ENCODE measurements around the gene ATXN1.
"Not testable (repeated sequence)": the region's sequence is repeated elsewhere in the genome, so short reads cannot be mapped to it uniquely, and the experiment has no call there.

Gene ATXN1

GRCh38 chr6:16760516-16761470 is at the start of gene ATXN1:
ATXN1 (minus strand) TSS chr6:16761460.
- no peak for DNase-seq

GRCh38 chr6:16810411-16810810 is 49.2 kb upstream of the ATXN1 start:
- no peak for DNase-seq

- no peak for DNase-seq
Measured at GRCh38 chr6:16809753-16810358, 48.6 kb upstream of the ATXN1 start.

DNA sequence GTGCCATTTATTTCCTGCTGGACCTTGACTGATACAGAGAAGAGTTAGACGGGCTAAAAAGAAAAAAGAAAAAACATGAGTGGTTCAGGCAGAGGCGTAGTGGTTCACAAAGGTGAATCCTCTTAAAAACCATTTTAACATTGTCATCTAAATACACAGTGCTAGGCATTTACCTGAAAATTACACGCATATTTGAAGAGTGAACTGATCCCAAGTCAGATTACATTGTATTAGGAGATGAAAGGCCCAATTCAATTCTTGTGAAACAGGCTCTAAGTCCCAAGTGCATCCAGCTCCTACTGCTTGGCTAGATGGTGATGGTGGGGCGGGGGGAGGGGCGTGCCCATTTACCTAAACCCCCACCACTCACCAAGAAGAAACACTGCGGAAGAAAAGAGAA is 46.7 kb upstream of the ATXN1 start:
- DNase-seq, result no peak

DNA sequence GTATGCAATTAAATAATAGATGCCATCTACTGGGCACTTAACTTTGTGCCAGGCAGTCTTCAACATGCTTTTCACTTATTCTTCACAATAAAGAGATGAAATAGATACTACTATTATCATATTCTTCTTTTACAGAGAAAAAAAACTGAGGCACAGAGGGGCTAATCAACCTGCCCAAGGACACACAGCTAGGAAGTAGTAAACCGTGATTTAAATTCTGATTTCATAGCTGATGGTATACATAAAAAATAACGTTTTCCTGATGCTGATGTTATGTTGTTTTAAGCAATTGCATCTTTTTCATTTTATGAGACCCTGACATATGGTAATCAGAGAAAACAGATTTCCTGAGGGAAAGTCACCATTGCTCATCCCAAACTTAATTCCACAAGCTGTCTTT is 45.1 kb upstream of the ATXN1 start:
- no peak for DNase-seq

DNA sequence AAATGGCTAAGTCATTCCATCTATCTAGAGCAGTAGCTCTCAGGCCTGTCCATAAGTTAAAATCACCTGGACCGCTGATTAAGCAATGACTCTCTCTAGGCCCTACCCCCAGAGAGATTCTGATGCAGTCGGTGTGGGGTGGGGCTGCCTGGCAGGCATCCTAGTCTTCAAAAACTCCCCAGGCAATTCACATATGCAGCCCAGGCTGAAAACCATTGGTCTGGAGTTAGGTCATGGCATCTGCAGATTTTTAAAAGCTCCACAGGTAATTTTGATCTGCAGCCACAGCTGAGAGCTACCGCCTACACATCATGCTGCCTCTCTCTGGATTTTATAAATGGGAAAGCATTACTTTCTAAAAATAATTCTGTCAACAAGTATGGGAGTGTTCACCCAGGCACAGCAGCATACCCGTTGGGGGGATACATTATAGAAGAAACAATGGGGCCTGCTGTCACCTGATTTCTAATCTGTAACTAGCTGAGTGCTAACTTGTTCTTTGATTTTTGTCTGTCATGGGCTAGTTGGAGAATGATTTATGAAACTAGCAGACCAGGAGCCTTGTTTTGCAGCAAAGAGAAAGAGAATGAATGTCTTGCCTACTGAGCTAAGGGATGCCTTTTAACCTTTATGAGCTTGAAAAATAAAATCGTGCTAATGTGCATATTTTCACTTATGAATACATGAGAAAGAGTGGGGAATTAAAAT is 44.1 kb upstream of the ATXN1 start:
- no peak for DNase-seq

GRCh38 chr6:16804546-16805242 is 43.4 kb upstream of the ATXN1 start:
- DNase-seq, result no peak

GRCh38 chr6:16803294-16804200 is 42.3 kb upstream of the ATXN1 start:
- no peak for DNase-seq

DNA sequence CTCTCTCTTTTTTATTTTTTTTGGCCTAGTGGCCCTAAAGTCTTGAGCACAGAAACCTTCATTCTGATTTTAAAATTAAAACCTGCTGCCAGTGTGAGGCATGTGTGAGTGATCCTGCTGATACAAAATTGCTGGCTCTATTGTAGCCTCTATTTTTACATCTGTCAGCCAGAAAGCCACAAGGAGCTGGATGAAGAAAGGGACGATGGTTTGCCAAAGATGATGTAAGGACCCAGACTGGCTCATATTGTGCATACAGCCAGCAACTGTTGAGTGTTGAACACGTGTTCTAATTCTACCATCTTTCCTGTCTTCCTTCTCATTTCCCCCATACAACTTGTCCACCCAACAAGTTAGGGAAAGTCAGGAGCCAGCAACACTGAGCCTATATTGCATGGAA is 40.8 kb upstream of the ATXN1 start:
- no peak for DNase-seq

GRCh38 chr6:16800942-16801341 is 39.7 kb upstream of the ATXN1 start:
- DNase-seq, result no peak

DNA sequence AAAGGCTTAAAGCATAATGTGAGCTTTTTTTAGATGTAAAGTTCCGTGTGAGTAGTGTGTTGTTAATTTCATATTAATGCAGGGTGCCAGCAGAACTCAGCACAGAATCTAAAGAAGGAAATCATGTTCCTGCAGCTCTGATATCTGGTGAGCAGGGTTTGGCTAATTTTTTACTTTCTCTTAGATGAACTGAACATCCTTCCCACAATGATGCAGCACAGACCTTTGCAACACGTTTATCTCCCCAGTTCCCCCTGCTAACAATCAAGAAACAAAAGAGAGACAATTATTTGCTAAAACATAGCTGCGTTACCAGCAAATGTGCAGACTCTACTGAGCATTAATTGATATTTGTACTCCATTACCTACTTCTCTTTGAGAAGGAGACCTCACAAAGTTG is 39.1 kb upstream of the ATXN1 start:
- no peak for DNase-seq

GRCh38 chr6:16799279-16800193 is 38.3 kb upstream of the ATXN1 start:
- DNase-seq, result no peak

DNA sequence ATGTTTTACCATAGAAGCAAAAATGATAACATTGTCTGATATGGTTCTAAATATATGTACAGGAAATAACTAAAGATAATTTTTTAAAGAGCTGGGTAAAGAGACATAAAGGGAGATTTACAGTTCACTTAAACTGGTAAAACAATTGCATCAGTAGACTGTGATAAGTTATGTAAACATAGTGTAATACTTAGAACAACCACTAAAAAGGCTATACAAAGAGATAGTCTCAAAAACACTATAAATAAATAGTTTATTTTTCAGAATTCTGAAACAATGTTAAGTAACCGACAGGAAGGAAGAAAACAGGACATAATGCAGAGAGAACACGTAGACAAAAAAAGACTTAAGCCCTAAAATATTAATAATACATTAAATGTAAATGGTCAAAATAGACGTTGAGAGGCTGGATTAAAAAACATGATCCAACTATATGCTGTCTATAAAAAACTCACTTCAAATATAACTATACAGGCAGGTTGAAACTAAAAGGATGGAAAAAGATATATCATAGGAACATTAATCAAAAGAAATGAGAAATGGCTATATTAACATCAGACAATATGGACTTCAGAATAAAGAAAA is 32.7 kb upstream of the ATXN1 start:
- no peak for DNase-seq

DNA sequence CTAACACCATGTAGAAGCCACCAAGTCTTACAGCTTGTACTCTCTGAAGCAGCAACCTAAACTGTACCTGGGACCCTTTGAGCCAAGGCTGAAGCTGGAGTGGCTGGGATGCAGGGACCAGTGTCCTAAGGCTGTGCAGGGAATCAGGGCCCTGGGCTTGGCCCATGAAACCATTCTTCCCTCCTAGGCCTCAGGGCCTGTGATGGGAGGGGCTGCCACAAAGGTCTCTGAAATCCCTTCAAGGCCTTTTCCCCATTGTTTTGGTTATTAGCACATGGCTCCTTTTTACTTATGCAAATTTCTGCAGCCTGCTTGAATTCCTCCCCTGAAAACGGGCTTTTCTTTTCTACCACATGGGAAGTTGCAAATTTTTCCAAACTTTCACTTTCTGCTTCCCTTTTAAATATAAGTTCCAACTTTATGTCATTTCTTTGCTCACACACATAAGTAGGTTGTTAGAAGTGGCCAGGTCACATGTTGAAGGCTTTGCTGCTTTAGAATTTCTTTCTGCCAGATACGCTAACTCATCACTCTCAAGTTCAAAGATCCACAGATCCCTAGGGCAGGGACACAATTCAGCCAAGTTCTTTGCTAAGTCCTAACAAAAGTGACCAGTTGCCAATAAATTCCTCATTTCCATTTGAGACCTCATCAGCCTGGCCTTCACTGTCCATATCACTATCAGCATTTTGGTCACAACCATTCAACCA is 28.2 kb upstream of the ATXN1 start:
- no peak for DNase-seq

DNA sequence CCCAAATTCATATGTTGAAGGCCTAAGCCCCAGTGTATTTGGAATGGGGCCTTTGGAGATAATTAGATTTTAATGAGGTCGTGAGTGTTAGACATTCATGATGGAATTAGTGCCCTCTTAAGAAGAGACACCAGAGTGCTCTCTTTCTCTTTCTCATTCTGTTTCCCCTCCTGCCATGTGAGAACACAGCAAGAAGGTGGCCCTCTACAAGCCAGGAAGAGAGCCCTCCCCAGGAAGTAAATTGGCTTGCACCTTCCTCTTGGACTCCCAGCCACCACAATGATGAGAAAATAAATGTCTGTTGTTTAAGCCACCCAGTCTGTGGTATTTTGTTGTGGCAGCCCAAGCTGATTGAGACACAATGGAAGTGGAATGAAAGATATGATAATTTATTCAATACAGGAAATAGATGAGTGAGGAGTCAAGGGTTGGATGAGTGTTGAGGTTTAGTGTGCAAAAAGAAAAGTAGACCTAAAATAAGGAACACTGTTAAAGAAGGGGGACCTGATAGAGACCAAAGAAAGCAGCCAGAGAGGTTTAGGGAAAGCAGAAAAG is 25.9 kb upstream of the ATXN1 start:
- DNase-seq, result no peak

DNA sequence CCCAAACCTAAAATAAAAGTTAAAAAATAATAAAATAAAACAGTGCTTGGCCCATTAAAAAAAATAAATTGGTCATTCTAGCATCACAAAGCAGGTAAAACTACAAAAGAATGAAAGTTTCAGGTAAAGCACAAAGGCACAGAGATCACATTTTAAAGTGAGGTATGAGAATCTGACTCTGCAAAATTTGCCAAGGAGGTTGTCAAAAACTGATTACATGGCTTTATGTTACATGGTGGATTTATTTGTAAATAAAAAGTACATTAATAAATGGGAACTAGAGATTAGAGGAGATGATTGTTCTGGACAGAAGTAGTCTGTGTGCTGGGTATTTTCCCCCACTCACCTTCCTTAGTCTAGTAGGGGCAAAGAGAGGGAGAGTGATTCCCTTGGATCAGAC is 24.2 kb upstream of the ATXN1 start:
- no peak for DNase-seq

GRCh38 chr6:16784957-16785356 is 23.7 kb upstream of the ATXN1 start:
- not testable (repeated sequence) for DNase-seq

DNA sequence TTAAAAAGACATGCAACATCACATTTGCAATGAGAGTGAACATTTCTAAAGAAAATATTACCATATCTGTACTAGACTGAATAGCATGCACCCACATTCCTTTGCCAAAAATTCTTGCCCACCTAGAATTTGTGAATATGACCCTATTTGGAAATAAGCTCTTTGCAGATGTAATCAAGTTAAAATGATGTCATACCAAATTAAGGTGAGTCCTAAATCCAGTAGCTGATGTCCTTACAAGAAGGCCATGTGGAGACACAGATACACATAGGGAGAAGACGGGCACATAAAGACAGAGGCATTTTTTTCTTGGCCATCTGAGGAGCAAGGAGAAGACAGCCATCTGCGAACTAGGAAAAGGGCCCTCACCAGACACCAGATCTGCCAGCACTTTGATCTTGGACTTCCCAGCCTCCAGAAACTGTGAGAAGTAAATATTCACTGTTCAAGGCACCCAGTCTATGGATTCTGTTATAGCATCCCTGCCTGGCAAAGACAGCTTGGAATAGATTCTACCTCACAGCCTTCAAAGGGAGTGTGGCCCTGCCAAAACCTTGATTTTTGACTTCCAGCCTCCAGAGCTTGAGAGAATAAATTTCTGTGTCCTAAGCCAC is 22.8 kb upstream of the ATXN1 start:
- no peak for DNase-seq

DNA sequence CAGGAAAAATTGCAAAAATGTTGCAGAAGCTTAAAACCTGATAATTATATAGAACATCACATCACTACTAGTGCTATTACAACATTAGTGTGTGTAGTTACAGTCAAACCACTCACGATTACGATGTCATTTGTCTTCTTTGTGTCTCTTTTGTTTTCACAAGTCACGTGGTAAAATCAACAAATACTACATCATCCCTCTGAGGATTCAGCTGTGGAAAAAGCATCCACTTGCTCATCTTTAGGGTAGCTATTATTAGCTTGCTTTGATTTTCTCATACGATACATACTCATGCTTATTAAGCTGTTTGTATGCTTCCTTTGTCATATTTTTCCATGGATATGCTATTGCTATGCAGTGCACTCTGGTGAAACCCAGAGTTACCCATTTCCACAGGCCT is 22.2 kb upstream of the ATXN1 start:
- DNase-seq, result no peak
